Measurements from ENCODE around the gene CYP2A6. TPM values are rescaled to one million over a fixed set of nuclear protein-coding genes. Genes with fewer than 3 reads are reported as not detected.
"Not testable (repeated sequence)": the region's sequence is repeated elsewhere in the genome, so short reads cannot be mapped to it uniquely, and the experiment has no call there.

The CYP2A6 gene
- total and polyA plus RNA-seq, 2 experiments from 2014 or later = 0.39 TPM; not detected in 1

GRCh38 chr19:40888191-40888590, 37.9 kb upstream of the CYP2A6 start (continued):
- TF ChIP-seq, protein P1, sequence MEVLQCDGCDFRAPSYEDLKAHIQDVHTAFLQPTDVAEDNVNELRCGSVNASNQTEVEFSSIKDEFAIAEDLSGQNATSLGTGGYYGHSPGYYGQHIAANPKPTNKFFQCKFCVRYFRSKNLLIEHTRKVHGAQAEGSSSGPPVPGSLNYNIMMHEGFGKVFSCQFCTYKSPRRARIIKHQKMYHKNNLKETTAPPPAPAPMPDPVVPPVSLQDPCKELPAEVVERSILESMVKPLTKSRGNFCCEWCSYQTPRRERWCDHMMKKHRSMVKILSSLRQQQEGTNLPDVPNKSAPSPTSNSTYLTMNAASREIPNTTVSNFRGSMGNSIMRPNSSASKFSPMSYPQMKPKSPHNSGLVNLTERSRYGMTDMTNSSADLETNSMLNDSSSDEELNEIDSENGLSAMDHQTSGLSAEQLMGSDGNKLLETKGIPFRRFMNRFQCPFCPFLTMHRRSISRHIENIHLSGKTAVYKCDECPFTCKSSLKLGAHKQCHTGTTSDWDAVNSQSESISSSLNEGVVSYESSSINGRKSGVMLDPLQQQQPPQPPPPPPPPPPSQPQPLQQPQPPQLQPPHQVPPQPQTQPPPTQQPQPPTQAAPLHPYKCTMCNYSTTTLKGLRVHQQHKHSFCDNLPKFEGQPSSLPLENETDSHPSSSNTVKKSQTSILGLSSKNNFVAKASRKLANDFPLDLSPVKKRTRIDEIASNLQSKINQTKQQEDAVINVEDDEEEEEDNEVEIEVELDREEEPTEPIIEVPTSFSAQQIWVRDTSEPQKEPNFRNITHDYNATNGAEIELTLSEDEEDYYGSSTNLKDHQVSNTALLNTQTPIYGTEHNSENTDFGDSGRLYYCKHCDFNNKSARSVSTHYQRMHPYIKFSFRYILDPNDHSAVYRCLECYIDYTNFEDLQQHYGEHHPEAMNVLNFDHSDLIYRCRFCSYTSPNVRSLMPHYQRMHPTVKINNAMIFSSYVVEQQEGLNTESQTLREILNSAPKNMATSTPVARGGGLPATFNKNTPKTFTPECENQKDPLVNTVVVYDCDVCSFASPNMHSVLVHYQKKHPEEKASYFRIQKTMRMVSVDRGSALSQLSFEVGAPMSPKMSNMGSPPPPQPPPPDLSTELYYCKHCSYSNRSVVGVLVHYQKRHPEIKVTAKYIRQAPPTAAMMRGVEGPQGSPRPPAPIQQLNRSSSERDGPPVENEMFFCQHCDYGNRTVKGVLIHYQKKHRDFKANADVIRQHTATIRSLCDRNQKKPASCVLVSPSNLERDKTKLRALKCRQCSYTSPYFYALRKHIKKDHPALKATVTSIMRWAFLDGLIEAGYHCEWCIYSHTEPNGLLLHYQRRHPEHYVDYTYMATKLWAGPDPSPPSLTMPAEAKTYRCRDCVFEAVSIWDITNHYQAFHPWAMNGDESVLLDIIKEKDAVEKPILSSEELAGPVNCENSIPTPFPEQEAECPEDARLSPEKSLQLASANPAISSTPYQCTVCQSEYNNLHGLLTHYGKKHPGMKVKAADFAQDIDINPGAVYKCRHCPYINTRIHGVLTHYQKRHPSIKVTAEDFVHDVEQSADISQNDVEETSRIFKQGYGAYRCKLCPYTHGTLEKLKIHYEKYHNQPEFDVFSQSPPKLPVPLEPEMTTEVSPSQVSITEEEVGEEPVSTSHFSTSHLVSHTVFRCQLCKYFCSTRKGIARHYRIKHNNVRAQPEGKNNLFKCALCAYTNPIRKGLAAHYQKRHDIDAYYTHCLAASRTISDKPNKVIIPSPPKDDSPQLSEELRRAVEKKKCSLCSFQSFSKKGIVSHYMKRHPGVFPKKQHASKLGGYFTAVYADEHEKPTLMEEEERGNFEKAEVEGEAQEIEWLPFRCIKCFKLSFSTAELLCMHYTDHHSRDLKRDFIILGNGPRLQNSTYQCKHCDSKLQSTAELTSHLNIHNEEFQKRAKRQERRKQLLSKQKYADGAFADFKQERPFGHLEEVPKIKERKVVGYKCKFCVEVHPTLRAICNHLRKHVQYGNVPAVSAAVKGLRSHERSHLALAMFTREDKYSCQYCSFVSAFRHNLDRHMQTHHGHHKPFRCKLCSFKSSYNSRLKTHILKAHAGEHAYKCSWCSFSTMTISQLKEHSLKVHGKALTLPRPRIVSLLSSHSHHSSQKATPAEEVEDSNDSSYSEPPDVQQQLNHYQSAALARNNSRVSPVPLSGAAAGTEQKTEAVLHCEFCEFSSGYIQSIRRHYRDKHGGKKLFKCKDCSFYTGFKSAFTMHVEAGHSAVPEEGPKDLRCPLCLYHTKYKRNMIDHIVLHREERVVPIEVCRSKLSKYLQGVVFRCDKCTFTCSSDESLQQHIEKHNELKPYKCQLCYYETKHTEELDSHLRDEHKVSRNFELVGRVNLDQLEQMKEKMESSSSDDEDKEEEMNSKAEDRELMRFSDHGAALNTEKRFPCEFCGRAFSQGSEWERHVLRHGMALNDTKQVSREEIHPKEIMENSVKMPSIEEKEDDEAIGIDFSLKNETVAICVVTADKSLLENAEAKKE (CRISPR knock-in tag; IDR thresholded peaks at IDR 0.05) = no peak
- no peak for TF ChIP-seq EZH2 (IDR thresholded peaks at IDR 0.05; ENCODE audit: low read depth, unreplicated experiment)
- TF ChIP-seq JUNB (IDR thresholded peaks at IDR 0.05; ENCODE audit: unreplicated experiment) = no peak
- TF ChIP-seq CREB1 (CRISPR knock-in tag; IDR thresholded peaks at IDR 0.05; ENCODE audit: low read depth) = no peak
- TF ChIP-seq NANOG (IDR thresholded peaks at IDR 0.05; ENCODE audit: borderline replicate concordance) = no peak
- TF ChIP-seq ZNF331 (CRISPR knock-in tag; IDR thresholded peaks at IDR 0.05; ENCODE audit: low read depth) = no peak
- no peak for TF ChIP-seq EZH2phosphoT487 (IDR thresholded peaks at IDR 0.05; ENCODE audit: unreplicated experiment)

- not testable (repeated sequence) for H3K9me3 Mint-ChIP-seq; H4K20me1 ChIP-seq (replicated peaks; ENCODE audit: insufficient read depth); H2AFZ ChIP-seq; H3K36me3 Mint-ChIP-seq (ENCODE audit: low read depth); H3K4me2 ChIP-seq; H3K36me3 ChIP-seq (ENCODE audit: insufficient read depth); H3K4me1 ChIP-seq (ENCODE audit: insufficient read depth); H3K27ac ChIP-seq (ENCODE audit: low read depth); H3K4me3 Mint-ChIP-seq; ATAC-seq; H3K27ac Mint-ChIP-seq; H3K9me2 ChIP-seq (ENCODE audit: insufficient read depth); H3F3A ChIP-seq (replicated peaks; ENCODE audit: low read depth); H3K79me2 ChIP-seq (replicated peaks; ENCODE audit: insufficient read depth); H3K4me1 Mint-ChIP-seq; DNase-seq (ENCODE audit: low spot score); H3K4me3 ChIP-seq
- H3K27me3 Mint-ChIP-seq (ENCODE audit: insufficient read depth, low read depth, poor library complexity) = peaks cover 14% of the 10 kb centered on the region
- H3K27me3 ChIP-seq (ENCODE audit: insufficient read depth) = peaks cover 19% of the 10 kb centered on the region
Measured at GRCh38 chr19:40884187-40884931, 34.1 kb upstream of the CYP2A6 start.

DNA sequence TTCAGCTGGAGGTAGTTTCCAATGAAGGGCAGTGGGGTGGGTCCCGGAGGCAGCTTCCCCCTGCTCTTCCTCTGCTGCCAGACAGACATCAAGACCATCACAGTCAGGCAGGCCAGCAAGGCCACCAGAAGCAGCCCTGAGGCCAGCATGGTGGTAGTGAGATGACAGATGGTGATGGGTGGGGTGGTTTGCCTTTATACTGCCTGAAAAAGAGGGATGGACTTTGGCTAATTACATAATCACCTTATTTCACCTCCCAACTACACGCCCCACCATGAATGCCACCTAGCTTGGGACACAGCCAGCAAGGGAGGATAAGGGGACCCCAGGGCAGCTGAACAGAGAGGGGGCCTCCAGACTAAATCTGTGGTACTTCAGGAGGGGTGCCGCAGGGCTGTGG, 31.8 kb upstream of the CYP2A6 start, which contains the start of gene CYP2A7:
Gene CYP2A7, minus strand, starts transcription at position 170 of the 400 bp plus-strand sequence. Its CDS starts 21 bp downstream, at position 149.
- not testable (repeated sequence) for H3K4me1 ChIP-seq (ENCODE audit: insufficient read depth); H3F3A ChIP-seq (replicated peaks; ENCODE audit: low read depth); H3K9me3 Mint-ChIP-seq; H3K27ac ChIP-seq (ENCODE audit: low read depth); H3K9me2 ChIP-seq (ENCODE audit: insufficient read depth); H3K27ac Mint-ChIP-seq; ATAC-seq; H3K36me3 Mint-ChIP-seq (ENCODE audit: low read depth); H3K4me1 Mint-ChIP-seq; H3K4me2 ChIP-seq; H2AFZ ChIP-seq; H3K4me3 ChIP-seq; H4K20me1 ChIP-seq (replicated peaks; ENCODE audit: insufficient read depth); H3K4me3 Mint-ChIP-seq; DNase-seq (ENCODE audit: low spot score); H3K36me3 ChIP-seq (ENCODE audit: insufficient read depth); H3K79me2 ChIP-seq (replicated peaks; ENCODE audit: insufficient read depth)
- H3K27me3 ChIP-seq (ENCODE audit: insufficient read depth) = peaks cover 21% of the 10 kb centered on the region
- peaks cover 13% of the 10 kb centered on the region for H3K27me3 Mint-ChIP-seq (ENCODE audit: insufficient read depth, low read depth, poor library complexity)

DNA sequence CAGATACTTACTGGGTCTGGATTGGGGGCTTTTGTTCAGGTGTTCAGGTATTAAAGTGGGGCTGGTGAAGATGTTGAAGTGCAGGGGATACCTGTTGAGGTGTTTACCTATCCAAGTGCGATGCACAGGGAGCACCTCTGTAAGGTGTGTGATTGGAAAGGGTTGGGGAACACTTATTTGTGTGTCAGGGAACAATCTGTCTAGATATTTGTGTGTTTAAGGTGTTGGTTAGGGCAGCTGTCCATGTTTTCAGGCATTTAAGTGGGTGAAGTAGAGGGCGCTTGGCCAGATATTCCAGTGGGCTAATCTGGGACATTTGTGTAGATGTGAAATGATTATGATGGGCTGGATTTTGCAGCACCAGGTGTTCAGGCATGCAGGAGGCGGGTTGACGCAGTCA, 29.1 kb upstream of the CYP2A6 start:
- not testable (repeated sequence) for DNase-seq (ENCODE audit: low spot score); H3K27ac ChIP-seq (ENCODE audit: low read depth); H4K20me1 ChIP-seq (replicated peaks; ENCODE audit: insufficient read depth); H2AFZ ChIP-seq; H3K4me1 Mint-ChIP-seq; H3K9me2 ChIP-seq (ENCODE audit: insufficient read depth); H3K4me1 ChIP-seq (ENCODE audit: insufficient read depth); H3K27ac Mint-ChIP-seq; H3K4me2 ChIP-seq; H3F3A ChIP-seq (replicated peaks; ENCODE audit: low read depth); H3K36me3 Mint-ChIP-seq (ENCODE audit: low read depth); H3K9me3 Mint-ChIP-seq; ATAC-seq; H3K4me3 Mint-ChIP-seq; H3K36me3 ChIP-seq (ENCODE audit: insufficient read depth); H3K4me3 ChIP-seq; H3K79me2 ChIP-seq (replicated peaks; ENCODE audit: insufficient read depth)
- peaks cover 17% of the 10 kb centered on the region for H3K27me3 Mint-ChIP-seq (ENCODE audit: insufficient read depth, low read depth, poor library complexity)
- peaks cover 21% of the 10 kb centered on the region for H3K27me3 ChIP-seq (ENCODE audit: insufficient read depth)

Measured in GM23338 (cell line).